ENCODE data around the gene DNAH14. TPM values are rescaled to one million over a fixed set of nuclear protein-coding genes. Genes with fewer than 3 reads are reported as not detected.
"Not testable (repeated sequence)": the region's sequence is repeated elsewhere in the genome, so short reads cannot be mapped to it uniquely, and the experiment has no call there.

Gene DNAH14
- total RNA-seq, 4 donors from 2014 or later: under 0.01 to 142 (median 4.1) TPM

- H3K27me3 ChIP-seq: no peaks in the 10 kb centered on the region
- H3K9me3 ChIP-seq: no peaks in the 10 kb centered on the region
- H3K4me1 ChIP-seq: no peaks in the 10 kb centered on the region
- intact Hi-C loops (cut with DNase I; ENCODE audit: low total_unique reads): no loop called here
- no peak overlapping the region for H3K4me3 ChIP-seq
- no peaks in the 10 kb centered on the region for H3K36me3 ChIP-seq
- no peak for TF ChIP-seq CTCF (IDR thresholded peaks at IDR 0.05)
- no peak for TF ChIP-seq POLR2A (IDR thresholded peaks at IDR 0.05)
- no peak for DNase-seq
- no peak overlapping the region for H3K27ac ChIP-seq
Measured at GRCh38 chr1:224988042-224988441, 58.6 kb downstream of the DNAH14 start.

GRCh38 chr1:224989615-224990014, 60.1 kb downstream of the DNAH14 start:
- no peaks in the 10 kb centered on the region for H3K27me3 ChIP-seq
- no peaks in the 10 kb centered on the region for H3K4me1 ChIP-seq
- no peak for DNase-seq
- no peak overlapping the region for H3K27ac ChIP-seq
- H3K4me3 ChIP-seq: no peak overlapping the region
- intact Hi-C loops (cut with DNase I; ENCODE audit: low total_unique reads): no loop called here
- TF ChIP-seq CTCF (IDR thresholded peaks at IDR 0.05) (no peak), POLR2A (IDR thresholded peaks at IDR 0.05) (no peak)
- no peaks in the 10 kb centered on the region for H3K36me3 ChIP-seq
- H3K9me3 ChIP-seq: no peaks in the 10 kb centered on the region

- H3K27me3 ChIP-seq; H3K27ac ChIP-seq; DNase-seq; intact Hi-C loops (cut with DNase I; ENCODE audit: low total_unique reads); H3K36me3 ChIP-seq; H3K9me3 ChIP-seq; H3K4me3 ChIP-seq; H3K4me1 ChIP-seq: not testable (repeated sequence)
Measured at GRCh38 chr1:224991550-224991949, 62.1 kb downstream of the DNAH14 start.

- Histone ChIP-seq H3K27ac (no peak overlapping the region), H3K36me3 (no peaks in the 10 kb centered on the region), H3K4me1 (no peaks in the 10 kb centered on the region), H3K4me3 (no peak overlapping the region), H3K27me3 (no peaks in the 10 kb centered on the region), H3K9me3 (peaks cover 3 to 5% of the 10 kb centered on the region in 2 donors)
- intact Hi-C loops (cut with DNase I; ENCODE audit: low total_unique reads): no loop called here
- no peak for DNase-seq
- TF ChIP-seq CTCF (IDR thresholded peaks at IDR 0.05) (no peak), POLR2A (IDR thresholded peaks at IDR 0.05) (no peak)
Measured at GRCh38 chr1:224995602-224996001, 66.1 kb downstream of the DNAH14 start.

GRCh38 chr1:224996266-224996665, 66.8 kb downstream of the DNAH14 start:
- H3K27me3 ChIP-seq: no peaks in the 10 kb centered on the region
- H3K27ac ChIP-seq: no peak overlapping the region
- no peak overlapping the region for H3K4me3 ChIP-seq
- peaks cover 3 to 5% of the 10 kb centered on the region in 2 donors for H3K9me3 ChIP-seq
- no peaks in the 10 kb centered on the region for H3K36me3 ChIP-seq
- TF ChIP-seq POLR2A (IDR thresholded peaks at IDR 0.05): no peak
- no peak for TF ChIP-seq CTCF (IDR thresholded peaks at IDR 0.05)
- H3K4me1 ChIP-seq: no peaks in the 10 kb centered on the region
- intact Hi-C loops (cut with DNase I; ENCODE audit: low total_unique reads): no loop called here
- no peak for DNase-seq

GRCh38 chr1:224998185-224998584, 68.7 kb downstream of the DNAH14 start:
- Histone ChIP-seq H3K4me1 (no peaks in the 10 kb centered on the region), H3K27me3 (no peaks in the 10 kb centered on the region), H3K36me3 (no peaks in the 10 kb centered on the region), H3K27ac (no peak overlapping the region), H3K4me3 (no peak overlapping the region), H3K9me3 (peaks cover 3 to 5% of the 10 kb centered on the region in 2 donors)
- no peak for TF ChIP-seq CTCF (IDR thresholded peaks at IDR 0.05)
- no peak for TF ChIP-seq POLR2A (IDR thresholded peaks at IDR 0.05)
- intact Hi-C loops (cut with DNase I; ENCODE audit: low total_unique reads): no loop called here
- DNase-seq: no peak

All from uterus (tissue), 4 donors.